K562 (cell line): ENCODE results near the gene TMEM14C. TPM values are rescaled to one million over a fixed set of nuclear protein-coding genes. Genes with fewer than 3 reads are reported as not detected.

Source experiments
- BCOR ChIP-seq: fragments of 450-650 bp; IDR thresholded peaks from 2 replicates; pipeline ENCODE4 v1.6.1; 2016
- CBFA2T3 ChIP-seq: fragments of 450-650 bp; IDR thresholded peaks from 2 replicates; pipeline ENCODE4 v1.6.1; 2017
- E2F4 ChIP-seq: sonication (generic); formaldehyde crosslinking; IDR thresholded peaks from 2 replicates; pipeline ENCODE4 v1.8.0; 2022; ENCODE audit warnings: mild to moderate bottlenecking, low read depth, missing genetic modification reagents
- HNRNPUL1 ChIP-seq: fragments of 200-400 bp; formaldehyde crosslinking; IDR thresholded peaks from 2 replicates; pipeline ENCODE4 v1.6.1; 2017; ENCODE audit warnings: low read length
- KDM1A ChIP-seq, 2 experiments: fragments of 450-650 bp; IDR thresholded peaks; 2 replicates each; pipeline ENCODE4 v1.6.1; 2016; ENCODE audit warnings: mild to moderate bottlenecking in 2 of 2
- NCOA1 ChIP-seq: fragments of 450-650 bp; IDR thresholded peaks from 2 replicates; pipeline ENCODE4 v1.6.1; 2016; ENCODE audit warnings: low read depth
- PCBP2 ChIP-seq: fragments of 200-400 bp; formaldehyde crosslinking; IDR thresholded peaks from 2 replicates; pipeline ENCODE4 v1.6.1; 2018; ENCODE audit warnings: low read length, low read depth, mild to moderate bottlenecking, moderate library complexity; ENCODE audit not compliant: poor library complexity, severe bottlenecking
- PKNOX1 ChIP-seq: fragments of 450-650 bp; IDR thresholded peaks from 2 replicates; pipeline ENCODE4 v1.6.1; 2016
- STAG1 ChIP-seq: sonication (generic); formaldehyde crosslinking; IDR thresholded peaks from 2 replicates; pipeline ENCODE4 v1.5.0; 2020; ENCODE audit warnings: missing genetic modification reagents, borderline replicate concordance
- ZBTB2 ChIP-seq: fragments of 450-650 bp; IDR thresholded peaks from 2 replicates; pipeline ENCODE4 v1.6.1; 2016; ENCODE audit warnings: antibody characterized with exemption
- ZNF277 ChIP-seq: fragments of 250-450 bp; sonication (Bioruptor Pico); IDR thresholded peaks from 2 replicates; pipeline ENCODE4 v1.8.0; 2022; ENCODE audit warnings: inconsistent platforms, mild to moderate bottlenecking, moderate library complexity, borderline replicate concordance
- ZNF507 ChIP-seq: conservative IDR thresholded peaks from 2 replicates; pipeline ENCODE4 v1.6.1; 2017; ENCODE audit warnings: missing genetic modification characterization, missing compliant biosample characterization
- ZNF584 ChIP-seq: fragments of 200-800 bp; sonication (Bioruptor generic); IDR thresholded peaks from 2 replicates; pipeline ENCODE4 v1.6.1; 2016; ENCODE audit warnings: low read depth, mild to moderate bottlenecking, missing genetic modification characterization, missing compliant biosample characterization
- polyA plus RNA-seq, 8 experiments: library from polyadenylated mRNA; depleted of rRNA in 4 of 8; stranded (reverse) in 5 of 8; unstranded in 3 of 8; fragments of >200 nt; fragmentation: Nextera tagmentation in 2 of 8; fragmentation: Illumina TruSeq in 1 of 8; extraction: Ambion mirVana in 2 of 8; extraction: Trizol in 1 of 8; gene quantifications; 2 replicates each; pipeline versions ENCODE4 v1.2.1 to v1.2.3, GENCODE V29; 2011 to 2014; ENCODE audit warnings: inconsistent platforms in 1 of 8, missing spikeins in 1 of 8
- total RNA-seq, 7 experiments: library from RNA; depleted of rRNA in 6 of 7; stranded (reverse); fragments of >200 nt in 6 of 7; fragmentation: Illumina TruSeq in 2 of 7; extraction: Trizol in 2 of 7; gene quantifications; 2 replicates each; pipeline versions ENCODE4 v1.2.1 to v1.2.3, GENCODE V29; 2011 to 2021; ENCODE audit warnings: low replicate concordance in 1 of 7
- TF ChIP-seq, protein P1 (sequence below): fragments of 450-650 bp; IDR thresholded peaks from 2 replicates; pipeline ENCODE4 v1.6.1; 2014; ENCODE audit warnings: low read depth, mild to moderate bottlenecking, moderate library complexity, borderline replicate concordance
- TF ChIP-seq, protein P2 (sequence below): fragments of 450-650 bp; formaldehyde crosslinking; IDR thresholded peaks from 2 replicates; pipeline ENCODE4 v1.4.0; 2022; ENCODE audit warnings: mild to moderate bottlenecking, moderate library complexity
- TF ChIP-seq, protein P3 (sequence below): fragments of 250-450 bp; sonication (Bioruptor Pico); IDR thresholded peaks from 2 replicates; pipeline ENCODE4 v1.8.0; 2022; ENCODE audit warnings: inconsistent platforms

Gene TMEM14C
- total and polyA plus RNA-seq, 9 of the 15 experiments (the other 6 are each of a cell fraction or from before 2014, with no cell fraction given) = 151 to 496 (median 263) TPM

- no peak for TF ChIP-seq ZNF277 (CRISPR knock-in tag)
- no peak for TF ChIP-seq E2F4 (CRISPR knock-in tag)
- peak; percentile 38; the same call in 1 of the 2 replicates for TF ChIP-seq ZBTB2
- TF ChIP-seq STAG1 (CRISPR knock-in tag) = no peak
- TF ChIP-seq KDM1A (IDR thresholded peaks at IDR 0.05) = peak; percentile 90 to 93; a peak in 3 of 4 replicates
- no peak for TF ChIP-seq ZNF584 (CRISPR knock-in tag)
- peak; percentile 98 for TF ChIP-seq CBFA2T3
- TF ChIP-seq BCOR = peak; percentile 49; the same call in 1 of the 2 replicates
- no peak for TF ChIP-seq PCBP2
- TF ChIP-seq, protein P1, sequence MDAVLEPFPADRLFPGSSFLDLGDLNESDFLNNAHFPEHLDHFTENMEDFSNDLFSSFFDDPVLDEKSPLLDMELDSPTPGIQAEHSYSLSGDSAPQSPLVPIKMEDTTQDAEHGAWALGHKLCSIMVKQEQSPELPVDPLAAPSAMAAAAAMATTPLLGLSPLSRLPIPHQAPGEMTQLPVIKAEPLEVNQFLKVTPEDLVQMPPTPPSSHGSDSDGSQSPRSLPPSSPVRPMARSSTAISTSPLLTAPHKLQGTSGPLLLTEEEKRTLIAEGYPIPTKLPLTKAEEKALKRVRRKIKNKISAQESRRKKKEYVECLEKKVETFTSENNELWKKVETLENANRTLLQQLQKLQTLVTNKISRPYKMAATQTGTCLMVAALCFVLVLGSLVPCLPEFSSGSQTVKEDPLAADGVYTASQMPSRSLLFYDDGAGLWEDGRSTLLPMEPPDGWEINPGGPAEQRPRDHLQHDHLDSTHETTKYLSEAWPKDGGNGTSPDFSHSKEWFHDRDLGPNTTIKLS = no peak; the same call in 1 of the 2 replicates
- no peak for TF ChIP-seq HNRNPUL1
- TF ChIP-seq NCOA1 = no peak; the same call in 1 of the 2 replicates
- no peak for TF ChIP-seq ZNF507 (tag)
- TF ChIP-seq, protein P2, sequence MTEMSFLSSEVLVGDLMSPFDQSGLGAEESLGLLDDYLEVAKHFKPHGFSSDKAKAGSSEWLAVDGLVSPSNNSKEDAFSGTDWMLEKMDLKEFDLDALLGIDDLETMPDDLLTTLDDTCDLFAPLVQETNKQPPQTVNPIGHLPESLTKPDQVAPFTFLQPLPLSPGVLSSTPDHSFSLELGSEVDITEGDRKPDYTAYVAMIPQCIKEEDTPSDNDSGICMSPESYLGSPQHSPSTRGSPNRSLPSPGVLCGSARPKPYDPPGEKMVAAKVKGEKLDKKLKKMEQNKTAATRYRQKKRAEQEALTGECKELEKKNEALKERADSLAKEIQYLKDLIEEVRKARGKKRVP (CRISPR knock-in tag) = no peak; the same call in 1 of the 2 replicates
- TF ChIP-seq, protein P3, sequence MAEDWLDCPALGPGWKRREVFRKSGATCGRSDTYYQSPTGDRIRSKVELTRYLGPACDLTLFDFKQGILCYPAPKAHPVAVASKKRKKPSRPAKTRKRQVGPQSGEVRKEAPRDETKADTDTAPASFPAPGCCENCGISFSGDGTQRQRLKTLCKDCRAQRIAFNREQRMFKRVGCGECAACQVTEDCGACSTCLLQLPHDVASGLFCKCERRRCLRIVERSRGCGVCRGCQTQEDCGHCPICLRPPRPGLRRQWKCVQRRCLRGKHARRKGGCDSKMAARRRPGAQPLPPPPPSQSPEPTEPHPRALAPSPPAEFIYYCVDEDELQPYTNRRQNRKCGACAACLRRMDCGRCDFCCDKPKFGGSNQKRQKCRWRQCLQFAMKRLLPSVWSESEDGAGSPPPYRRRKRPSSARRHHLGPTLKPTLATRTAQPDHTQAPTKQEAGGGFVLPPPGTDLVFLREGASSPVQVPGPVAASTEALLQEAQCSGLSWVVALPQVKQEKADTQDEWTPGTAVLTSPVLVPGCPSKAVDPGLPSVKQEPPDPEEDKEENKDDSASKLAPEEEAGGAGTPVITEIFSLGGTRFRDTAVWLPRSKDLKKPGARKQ (CRISPR knock-in tag) = no peak
- TF ChIP-seq PKNOX1 = peak; percentile 64
Observed at GRCh38 chr6:10749734-10750133, 26.9 kb downstream of the TMEM14C start (continued).
